Measurements from ENCODE around the gene CGN.

DNA sequence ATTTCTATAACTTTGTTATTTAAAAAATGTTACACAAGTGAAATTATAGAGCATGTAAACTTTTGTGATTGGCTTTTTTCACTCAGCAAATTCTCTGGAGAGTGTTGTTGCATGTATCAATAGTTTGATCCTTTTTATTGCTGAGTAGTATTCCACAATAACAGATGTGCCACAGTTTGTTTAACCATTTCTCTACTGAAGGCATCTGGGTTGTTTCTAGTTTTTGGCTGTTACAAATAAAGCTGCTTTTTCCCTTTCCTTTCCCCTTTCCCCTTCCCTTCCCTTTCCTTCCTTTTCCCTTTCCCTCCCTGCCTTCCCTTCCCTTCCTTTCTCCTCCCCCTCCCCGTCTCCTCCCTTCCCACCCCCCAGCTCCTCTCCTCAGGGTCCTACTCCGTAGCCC, 44.9 kb downstream of the CGN start:
- TF ChIP-seq, protein P1, sequence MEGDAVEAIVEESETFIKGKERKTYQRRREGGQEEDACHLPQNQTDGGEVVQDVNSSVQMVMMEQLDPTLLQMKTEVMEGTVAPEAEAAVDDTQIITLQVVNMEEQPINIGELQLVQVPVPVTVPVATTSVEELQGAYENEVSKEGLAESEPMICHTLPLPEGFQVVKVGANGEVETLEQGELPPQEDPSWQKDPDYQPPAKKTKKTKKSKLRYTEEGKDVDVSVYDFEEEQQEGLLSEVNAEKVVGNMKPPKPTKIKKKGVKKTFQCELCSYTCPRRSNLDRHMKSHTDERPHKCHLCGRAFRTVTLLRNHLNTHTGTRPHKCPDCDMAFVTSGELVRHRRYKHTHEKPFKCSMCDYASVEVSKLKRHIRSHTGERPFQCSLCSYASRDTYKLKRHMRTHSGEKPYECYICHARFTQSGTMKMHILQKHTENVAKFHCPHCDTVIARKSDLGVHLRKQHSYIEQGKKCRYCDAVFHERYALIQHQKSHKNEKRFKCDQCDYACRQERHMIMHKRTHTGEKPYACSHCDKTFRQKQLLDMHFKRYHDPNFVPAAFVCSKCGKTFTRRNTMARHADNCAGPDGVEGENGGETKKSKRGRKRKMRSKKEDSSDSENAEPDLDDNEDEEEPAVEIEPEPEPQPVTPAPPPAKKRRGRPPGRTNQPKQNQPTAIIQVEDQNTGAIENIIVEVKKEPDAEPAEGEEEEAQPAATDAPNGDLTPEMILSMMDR (IDR thresholded peaks at IDR 0.05) = no peak
- TF ChIP-seq POLR2AphosphoS5 (IDR thresholded peaks at IDR 0.05) (no peak), POLR2A (IDR thresholded peaks at IDR 0.05) (no peak)
